Measurements from ENCODE around the gene SPECC1.

The SPECC1 gene

GRCh38 chr17:20273741-20274500 is 264.8 kb downstream of the SPECC1 start:
- no peak for DNase-seq (ENCODE audit: low spot score)

- DNase-seq (ENCODE audit: low spot score): no peak
Observed at GRCh38 chr17:20275653-20276052, 266.5 kb downstream of the SPECC1 start.

- no peak for DNase-seq (ENCODE audit: low spot score)
Observed at GRCh38 chr17:20276421-20276820, 267.3 kb downstream of the SPECC1 start.

GRCh38 chr17:20278805-20279204 is 269.6 kb downstream of the SPECC1 start:
- DNase-seq (ENCODE audit: low spot score): no peak

- DNase-seq (ENCODE audit: low spot score): no peak
Observed at GRCh38 chr17:20279631-20280030, 270.5 kb downstream of the SPECC1 start.

GRCh38 chr17:20280051-20280450 is 270.9 kb downstream of the SPECC1 start:
- no peak for DNase-seq (ENCODE audit: low spot score)

- no peak for DNase-seq (ENCODE audit: low spot score)
Observed at GRCh38 chr17:20280851-20281250, 271.7 kb downstream of the SPECC1 start.

- DNase-seq (ENCODE audit: low spot score): no peak
Observed at GRCh38 chr17:20281860-20282259, 272.7 kb downstream of the SPECC1 start.

GRCh38 chr17:20282526-20283308 is 273.6 kb downstream of the SPECC1 start:
- no peak for DNase-seq (ENCODE audit: low spot score)

- peak; percentile 71 for DNase-seq (ENCODE audit: low spot score)
Observed at GRCh38 chr17:20284022-20284421, 274.9 kb downstream of the SPECC1 start.

- no peak for DNase-seq (ENCODE audit: low spot score)
Observed at GRCh38 chr17:20284570-20285295, 275.6 kb downstream of the SPECC1 start.

GRCh38 chr17:20289984-20290383 is 280.8 kb downstream of the SPECC1 start:
- DNase-seq (ENCODE audit: low spot score): no peak

GRCh38 chr17:20291853-20292252 is 282.7 kb downstream of the SPECC1 start:
- peak; percentile 32 for DNase-seq (ENCODE audit: low spot score)

GRCh38 chr17:20293501-20293900 is 284.3 kb downstream of the SPECC1 start:
- no peak for DNase-seq (ENCODE audit: low spot score)

- no peak for DNase-seq (ENCODE audit: low spot score)
Observed at GRCh38 chr17:20294120-20294519, 285.0 kb downstream of the SPECC1 start.

- DNase-seq (ENCODE audit: low spot score): peak; percentile 27
Observed at GRCh38 chr17:20299013-20299412, 289.9 kb downstream of the SPECC1 start.

GRCh38 chr17:20300436-20300934 is 291.3 kb downstream of the SPECC1 start:
- no peak for DNase-seq (ENCODE audit: low spot score)

GRCh38 chr17:20302246-20302917 is 293.2 kb downstream of the SPECC1 start:
- no peak for DNase-seq (ENCODE audit: low spot score)

GRCh38 chr17:20304961-20305360 is 295.8 kb downstream of the SPECC1 start:
- no peak for DNase-seq (ENCODE audit: low spot score)

GRCh38 chr17:20306924-20307323 is 297.8 kb downstream of the SPECC1 start:
- no peak for DNase-seq (ENCODE audit: low spot score)

GRCh38 chr17:20307326-20307910 is 298.3 kb downstream of the SPECC1 start:
- no peak for DNase-seq (ENCODE audit: low spot score)

- DNase-seq (ENCODE audit: low spot score): no peak
Observed at GRCh38 chr17:20310481-20310880, 301.3 kb downstream of the SPECC1 start.

Measured in ecto neural progenitor cell (in vitro differentiated cells).